GM06990 (cell line): ENCODE measurements around the gene FAM174C.

Source experiments
- DNase-seq: peaks from one replicate; pipeline ENCODE4 v3.0.0-alpha.2; 2011; ENCODE audit not compliant: insufficient read length; ENCODE audit errors: extremely low read depth
- H3K27me3 ChIP-seq: replicated peaks from 2 replicates; pipeline ENCODE4 v1.6.0; 2011; ENCODE audit warnings: low read length; ENCODE audit not compliant: control insufficient read depth, insufficient read depth
- H3K36me3 ChIP-seq: 2 replicates; pipeline ENCODE4 v1.5.1; 2011; ENCODE audit warnings: low read length; ENCODE audit not compliant: control insufficient read depth, insufficient read depth
- H3K4me3 ChIP-seq: replicated peaks from 2 replicates; pipeline ENCODE4 v1.5.1; 2011; ENCODE audit warnings: low read depth, mild to moderate bottlenecking, control low read depth, low read length
- TF ChIP-seq, protein P1 (sequence below): IDR thresholded peaks from 2 replicates; pipeline ENCODE4 v1.5.1; 2011; ENCODE audit warnings: low read length, control low read depth, mild to moderate bottlenecking, inconsistent platforms; ENCODE audit not compliant: insufficient read depth, poor library complexity, severe bottlenecking

FAM174C gene

GRCh38 chr19:1271528-1272422, 3.6 kb upstream of the FAM174C start:
- TF ChIP-seq, protein P1, sequence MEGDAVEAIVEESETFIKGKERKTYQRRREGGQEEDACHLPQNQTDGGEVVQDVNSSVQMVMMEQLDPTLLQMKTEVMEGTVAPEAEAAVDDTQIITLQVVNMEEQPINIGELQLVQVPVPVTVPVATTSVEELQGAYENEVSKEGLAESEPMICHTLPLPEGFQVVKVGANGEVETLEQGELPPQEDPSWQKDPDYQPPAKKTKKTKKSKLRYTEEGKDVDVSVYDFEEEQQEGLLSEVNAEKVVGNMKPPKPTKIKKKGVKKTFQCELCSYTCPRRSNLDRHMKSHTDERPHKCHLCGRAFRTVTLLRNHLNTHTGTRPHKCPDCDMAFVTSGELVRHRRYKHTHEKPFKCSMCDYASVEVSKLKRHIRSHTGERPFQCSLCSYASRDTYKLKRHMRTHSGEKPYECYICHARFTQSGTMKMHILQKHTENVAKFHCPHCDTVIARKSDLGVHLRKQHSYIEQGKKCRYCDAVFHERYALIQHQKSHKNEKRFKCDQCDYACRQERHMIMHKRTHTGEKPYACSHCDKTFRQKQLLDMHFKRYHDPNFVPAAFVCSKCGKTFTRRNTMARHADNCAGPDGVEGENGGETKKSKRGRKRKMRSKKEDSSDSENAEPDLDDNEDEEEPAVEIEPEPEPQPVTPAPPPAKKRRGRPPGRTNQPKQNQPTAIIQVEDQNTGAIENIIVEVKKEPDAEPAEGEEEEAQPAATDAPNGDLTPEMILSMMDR = no peak
- Histone ChIP-seq H3K27me3 (no peaks in the 10 kb centered on the region; the same call in 1 of the 2 replicates), H3K4me3 (no peak overlapping the region), H3K36me3 (peaks cover 36% of the 10 kb centered on the region)
- no peak for DNase-seq

GRCh38 chr19:1272423-1273262, 2.7 kb upstream of the FAM174C start:
- TF ChIP-seq, protein P1 = no peak
- H3K4me3 ChIP-seq = no peak overlapping the region
- no peaks in the 10 kb centered on the region for H3K27me3 ChIP-seq
- no peak for DNase-seq
- peaks cover 36% of the 10 kb centered on the region for H3K36me3 ChIP-seq

GRCh38 chr19:1273263-1274041, 1.9 kb upstream of the FAM174C start:
- no peaks in the 10 kb centered on the region for H3K27me3 ChIP-seq
- H3K4me3 ChIP-seq = no peak overlapping the region
- H3K36me3 ChIP-seq = peaks cover 36% of the 10 kb centered on the region
- DNase-seq = no peak
- TF ChIP-seq, protein P1 = no peak

DNA sequence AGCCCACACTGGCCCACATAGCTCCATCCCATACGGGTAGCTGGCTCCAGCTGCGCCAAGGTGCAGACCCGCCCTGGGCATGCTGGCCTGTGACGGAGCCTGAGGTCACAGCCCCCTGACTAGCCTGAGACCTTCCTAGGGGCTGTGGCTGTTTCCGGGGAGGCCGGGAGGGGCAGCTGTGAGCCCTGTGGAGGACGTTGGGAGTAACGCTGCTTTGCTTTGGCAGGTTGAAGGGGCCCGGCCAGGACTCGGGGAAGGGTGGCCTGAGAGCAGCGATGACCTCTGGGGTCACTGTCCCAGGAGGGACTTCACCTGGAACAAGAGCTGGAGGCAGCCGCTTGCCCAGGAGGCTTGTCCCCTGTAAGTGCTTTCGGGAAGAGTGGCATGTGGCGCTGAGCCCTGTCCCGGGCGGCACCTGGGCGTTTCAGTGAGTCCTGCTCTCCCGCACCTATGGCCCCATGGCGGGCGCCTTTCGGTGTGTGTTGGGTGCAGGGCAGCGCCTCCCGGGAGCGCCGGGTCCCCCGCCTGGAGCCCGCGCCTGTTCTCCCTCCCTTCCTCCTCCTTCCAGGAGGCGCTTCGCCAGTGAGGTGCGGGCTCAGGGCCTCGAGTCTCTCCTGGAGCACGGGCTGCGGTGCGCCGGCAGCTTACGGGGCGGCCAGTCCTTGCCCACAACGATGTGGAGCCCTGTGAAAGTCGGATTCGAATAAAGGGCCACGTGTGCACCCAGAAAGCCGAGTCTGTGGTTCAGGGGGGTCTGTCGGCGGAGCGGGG, 1.1 kb upstream of the FAM174C start:
- DNase-seq = no peak
- H3K4me3 ChIP-seq = peak overlapping the region; percentile 58
- TF ChIP-seq, protein P1 = no peak
- H3K27me3 ChIP-seq = no peaks in the 10 kb centered on the region
- H3K36me3 ChIP-seq = peaks cover 39% of the 10 kb centered on the region

- H3K4me3 ChIP-seq = peak overlapping the region; percentile 58
These were observed 474 bp upstream of the FAM174C start for GRCh38 chr19:1274852-1275259.

More at GRCh38 chr19:1274852-1275259, 474 bp upstream of the FAM174C start:
- no peaks in the 10 kb centered on the region for H3K27me3 ChIP-seq
- H3K36me3 ChIP-seq = peaks cover 39% of the 10 kb centered on the region
- TF ChIP-seq, protein P1 = no peak
- peak; percentile 63 for DNase-seq
